GM20000 (cell line): ENCODE data around the gene TRAPPC3L.

Source experiments
- DNase-seq: peaks from one replicate; pipeline ENCODE4 v3.0.0; 2012; ENCODE audit warnings: low spot score
- TF ChIP-seq, protein P1 (sequence below): IDR thresholded peaks from 2 replicates; pipeline ENCODE4 v1.5.1; 2012; ENCODE audit warnings: mild to moderate bottlenecking, control low read depth; ENCODE audit errors: extremely low read depth, missing control alignments

The TRAPPC3L gene

DNA sequence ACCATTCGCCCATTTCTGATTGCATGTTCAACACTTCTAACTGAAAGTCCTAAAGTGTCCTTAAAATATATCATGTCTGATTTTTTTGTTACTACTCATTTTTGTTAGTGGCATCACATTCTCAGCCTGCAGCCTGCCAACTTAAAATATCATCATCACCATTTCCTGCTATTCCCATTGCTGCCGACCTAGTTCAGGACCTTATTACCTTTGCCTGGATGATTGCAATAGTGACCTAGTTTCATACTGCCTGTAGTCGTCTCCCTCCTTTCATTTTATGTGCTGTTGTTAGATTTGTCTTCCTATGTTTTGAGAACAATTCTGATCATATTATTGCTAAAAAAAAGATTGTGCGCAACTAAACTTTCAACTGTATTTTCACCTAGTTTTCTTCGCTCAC, 32.0 kb upstream of the TRAPPC3L start:
- DNase-seq: no peak
- TF ChIP-seq, protein P1, sequence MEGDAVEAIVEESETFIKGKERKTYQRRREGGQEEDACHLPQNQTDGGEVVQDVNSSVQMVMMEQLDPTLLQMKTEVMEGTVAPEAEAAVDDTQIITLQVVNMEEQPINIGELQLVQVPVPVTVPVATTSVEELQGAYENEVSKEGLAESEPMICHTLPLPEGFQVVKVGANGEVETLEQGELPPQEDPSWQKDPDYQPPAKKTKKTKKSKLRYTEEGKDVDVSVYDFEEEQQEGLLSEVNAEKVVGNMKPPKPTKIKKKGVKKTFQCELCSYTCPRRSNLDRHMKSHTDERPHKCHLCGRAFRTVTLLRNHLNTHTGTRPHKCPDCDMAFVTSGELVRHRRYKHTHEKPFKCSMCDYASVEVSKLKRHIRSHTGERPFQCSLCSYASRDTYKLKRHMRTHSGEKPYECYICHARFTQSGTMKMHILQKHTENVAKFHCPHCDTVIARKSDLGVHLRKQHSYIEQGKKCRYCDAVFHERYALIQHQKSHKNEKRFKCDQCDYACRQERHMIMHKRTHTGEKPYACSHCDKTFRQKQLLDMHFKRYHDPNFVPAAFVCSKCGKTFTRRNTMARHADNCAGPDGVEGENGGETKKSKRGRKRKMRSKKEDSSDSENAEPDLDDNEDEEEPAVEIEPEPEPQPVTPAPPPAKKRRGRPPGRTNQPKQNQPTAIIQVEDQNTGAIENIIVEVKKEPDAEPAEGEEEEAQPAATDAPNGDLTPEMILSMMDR: no peak

DNA sequence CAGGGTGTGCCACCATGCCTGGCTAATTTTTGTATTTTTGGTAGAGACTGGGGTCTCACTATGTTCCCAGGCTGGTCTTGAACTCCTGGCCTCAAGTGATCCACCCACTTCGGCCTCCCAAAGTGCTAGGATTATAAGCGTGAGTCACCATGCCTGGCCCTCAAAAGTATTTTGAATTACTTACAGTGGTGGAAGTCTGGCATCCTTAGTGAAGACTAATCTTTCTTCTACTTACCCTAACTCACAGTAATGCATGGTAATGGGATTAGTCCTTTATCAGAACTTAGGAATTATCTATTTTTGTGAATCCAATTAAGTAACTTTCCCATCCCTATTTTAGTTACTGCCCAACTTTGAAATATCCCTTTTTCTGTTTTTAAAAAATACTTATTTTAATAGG, 29.7 kb upstream of the TRAPPC3L start:
- no peak for DNase-seq
- TF ChIP-seq, protein P1: no peak

- TF ChIP-seq, protein P1: no peak
Observed at GRCh38 chr6:116572162-116572561, 26.7 kb upstream of the TRAPPC3L start.

DNA sequence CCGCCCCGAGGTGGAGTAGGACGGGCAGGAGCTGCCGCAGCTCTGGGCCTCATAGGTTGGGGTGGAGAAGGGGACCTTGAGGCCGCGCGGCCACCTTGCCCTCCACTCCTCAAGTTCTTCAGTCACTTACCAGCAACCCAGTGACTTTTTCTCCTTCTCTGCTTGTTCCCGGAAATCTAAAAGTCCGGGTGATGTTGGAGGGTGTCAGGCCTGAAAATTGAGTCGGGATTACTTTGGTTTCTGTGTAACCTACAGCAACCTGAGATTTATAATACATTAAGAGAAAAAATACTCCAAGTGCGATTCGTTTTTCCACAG, 26.2 kb upstream of the TRAPPC3L start:
- DNase-seq: no peak
- TF ChIP-seq, protein P1: no peak

More at GRCh38 chr6:116572162-116572561, 26.7 kb upstream of the TRAPPC3L start:
- DNase-seq: peak; percentile 41

DNA sequence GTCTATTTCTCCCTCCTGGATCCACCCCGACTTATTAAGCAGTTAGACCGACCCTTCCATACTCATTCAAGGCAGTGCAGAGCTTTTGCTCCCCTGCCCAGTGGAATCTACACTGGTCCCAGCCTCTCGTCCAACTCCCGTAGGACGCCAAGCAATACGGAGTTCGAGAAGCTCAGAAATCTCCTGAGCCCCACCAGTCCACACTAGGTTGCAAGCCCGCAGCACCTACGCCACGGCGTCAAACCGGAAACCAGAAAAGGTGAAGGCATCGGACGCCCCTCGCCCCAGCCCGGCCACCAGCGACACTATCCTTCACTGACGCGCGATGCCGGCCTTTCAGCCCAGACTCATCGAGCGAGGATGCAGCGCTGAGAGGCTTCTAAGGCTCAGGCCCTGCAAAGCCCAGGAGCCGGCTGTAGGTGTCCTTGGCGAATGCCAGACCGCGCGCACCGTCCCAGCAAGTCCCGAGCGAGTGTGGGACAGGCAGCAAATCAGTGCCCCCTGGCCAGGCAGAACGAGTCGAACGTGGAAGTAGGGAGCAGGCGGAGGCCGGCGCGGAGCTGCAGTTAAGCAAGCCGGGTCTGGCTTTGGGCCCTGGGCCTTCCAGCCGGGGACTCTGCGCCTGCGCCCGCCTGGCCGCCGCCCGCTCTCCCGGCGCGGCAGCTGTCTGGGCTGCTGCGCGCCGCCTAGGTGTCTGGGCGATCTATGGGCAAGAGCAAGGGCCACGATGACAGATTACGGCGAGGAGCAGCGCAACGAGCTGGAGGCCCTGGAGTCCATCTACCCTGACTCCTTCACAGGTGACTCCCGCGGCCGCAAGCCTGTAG, 25.6 kb upstream of the TRAPPC3L start, which contains the start of gene RWDD1:
Gene RWDD1 (plus strand): TSS at position 649 of the 827 bp plus-strand sequence. CDS start 79 bp downstream, at position 728.
- DNase-seq: peak; percentile 97
- TF ChIP-seq, protein P1: peak; percentile 4

GRCh38 chr6:116568821-116569755, 23.6 kb upstream of the TRAPPC3L start:
- no peak for DNase-seq

More at GRCh38 chr6:116568821-116569755, 23.6 kb upstream of the TRAPPC3L start:
- TF ChIP-seq, protein P1: no peak
